GM12872 (cell line): ENCODE measurements around the gene FTO.

Experiments
- TF ChIP-seq, protein P1 (sequence below): IDR thresholded peaks from 3 replicates; pipeline ENCODE4 v1.5.1; 2011; ENCODE audit warnings: low read depth, mild to moderate bottlenecking, low read length, moderate library complexity; ENCODE audit not compliant: insufficient read depth

Gene FTO

DNA sequence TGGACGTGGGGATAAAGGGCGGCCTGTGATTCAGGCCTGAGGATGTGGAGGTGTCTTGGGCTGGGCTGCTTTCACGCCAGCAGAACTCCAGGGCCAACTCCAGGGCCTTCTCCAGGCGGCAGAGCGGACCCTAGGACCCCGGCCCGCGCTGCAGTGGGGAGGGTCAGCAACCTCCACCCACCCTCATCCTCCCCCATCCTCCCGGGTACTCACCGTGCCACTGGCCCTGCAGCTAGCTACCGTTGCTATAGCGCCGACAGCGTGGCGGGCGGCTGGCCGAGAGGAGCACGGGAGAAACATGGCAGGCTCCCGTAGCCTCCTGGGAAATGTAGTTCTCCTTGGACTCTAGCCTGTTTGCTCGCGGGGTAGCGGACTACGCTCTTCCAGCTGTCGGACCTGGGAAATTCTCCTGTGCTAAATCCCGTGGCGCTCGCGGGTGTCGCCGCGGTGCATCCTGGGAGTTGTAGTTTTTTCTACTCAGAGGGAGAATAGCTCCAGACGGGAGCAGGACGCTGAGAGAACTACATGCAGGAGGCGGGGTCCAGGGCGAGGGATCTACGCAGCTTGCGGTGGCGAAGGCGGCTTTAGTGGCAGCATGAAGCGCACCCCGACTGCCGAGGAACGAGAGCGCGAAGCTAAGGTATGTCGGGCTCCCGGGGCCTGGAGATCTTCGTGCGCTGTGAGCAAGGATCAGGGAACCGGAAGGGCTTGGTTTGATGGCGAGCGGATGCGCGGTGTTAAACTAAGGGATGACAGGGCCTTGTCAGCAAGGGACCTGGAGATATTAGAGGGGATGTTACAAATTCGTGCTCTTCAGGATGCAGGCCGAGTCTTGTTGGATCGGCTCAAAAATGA, at the start of gene FTO, which contains the start of gene RPGRIP1L:
Gene FTO (plus strand): TSS at position 567 of the 855 bp plus-strand sequence.
Gene RPGRIP1L (minus strand): TSS at position 270 of the 855 bp plus-strand sequence. CDS start 3,136 bp downstream, outside the sequence.
- TF ChIP-seq, protein P1, sequence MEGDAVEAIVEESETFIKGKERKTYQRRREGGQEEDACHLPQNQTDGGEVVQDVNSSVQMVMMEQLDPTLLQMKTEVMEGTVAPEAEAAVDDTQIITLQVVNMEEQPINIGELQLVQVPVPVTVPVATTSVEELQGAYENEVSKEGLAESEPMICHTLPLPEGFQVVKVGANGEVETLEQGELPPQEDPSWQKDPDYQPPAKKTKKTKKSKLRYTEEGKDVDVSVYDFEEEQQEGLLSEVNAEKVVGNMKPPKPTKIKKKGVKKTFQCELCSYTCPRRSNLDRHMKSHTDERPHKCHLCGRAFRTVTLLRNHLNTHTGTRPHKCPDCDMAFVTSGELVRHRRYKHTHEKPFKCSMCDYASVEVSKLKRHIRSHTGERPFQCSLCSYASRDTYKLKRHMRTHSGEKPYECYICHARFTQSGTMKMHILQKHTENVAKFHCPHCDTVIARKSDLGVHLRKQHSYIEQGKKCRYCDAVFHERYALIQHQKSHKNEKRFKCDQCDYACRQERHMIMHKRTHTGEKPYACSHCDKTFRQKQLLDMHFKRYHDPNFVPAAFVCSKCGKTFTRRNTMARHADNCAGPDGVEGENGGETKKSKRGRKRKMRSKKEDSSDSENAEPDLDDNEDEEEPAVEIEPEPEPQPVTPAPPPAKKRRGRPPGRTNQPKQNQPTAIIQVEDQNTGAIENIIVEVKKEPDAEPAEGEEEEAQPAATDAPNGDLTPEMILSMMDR: no peak

DNA sequence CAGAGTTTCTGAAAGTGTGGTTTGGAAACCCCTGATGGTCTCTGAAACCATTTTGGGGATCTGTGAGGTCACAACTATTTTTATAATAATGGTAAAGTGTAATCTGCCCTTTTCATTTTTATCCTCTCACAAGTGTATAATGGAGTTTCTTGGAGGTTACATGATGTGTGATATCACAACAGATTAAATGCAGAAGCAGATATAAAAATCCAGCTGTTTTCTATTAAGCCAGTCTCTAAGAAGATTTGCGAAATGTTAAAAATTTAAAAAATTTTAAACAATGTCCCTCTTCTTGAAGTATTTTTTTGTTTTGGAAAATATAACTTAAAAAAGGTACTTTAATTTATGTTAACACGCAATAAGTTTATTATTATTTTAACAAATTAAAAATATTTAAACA, 49.0 kb upstream of the FTO start:
- TF ChIP-seq, protein P1: no peak

DNA sequence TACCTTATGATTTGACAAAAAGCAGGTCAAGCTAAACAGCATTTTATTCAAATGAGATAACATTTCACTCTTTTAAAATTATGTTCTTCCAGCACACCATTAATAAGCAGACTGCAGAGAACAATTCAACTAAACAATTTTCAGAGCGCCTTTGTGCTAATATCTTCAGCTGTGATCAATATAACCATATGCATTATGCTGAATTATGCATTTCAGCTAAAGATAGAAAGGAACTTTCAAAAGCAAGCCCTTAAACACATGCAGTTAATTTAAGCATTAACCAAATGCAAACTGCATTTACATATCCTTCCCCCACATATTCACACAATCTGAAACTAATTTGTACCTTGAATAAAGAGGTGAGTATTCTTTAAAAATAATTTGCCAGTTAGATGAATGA, 41.9 kb upstream of the FTO start:
- TF ChIP-seq, protein P1: no peak

DNA sequence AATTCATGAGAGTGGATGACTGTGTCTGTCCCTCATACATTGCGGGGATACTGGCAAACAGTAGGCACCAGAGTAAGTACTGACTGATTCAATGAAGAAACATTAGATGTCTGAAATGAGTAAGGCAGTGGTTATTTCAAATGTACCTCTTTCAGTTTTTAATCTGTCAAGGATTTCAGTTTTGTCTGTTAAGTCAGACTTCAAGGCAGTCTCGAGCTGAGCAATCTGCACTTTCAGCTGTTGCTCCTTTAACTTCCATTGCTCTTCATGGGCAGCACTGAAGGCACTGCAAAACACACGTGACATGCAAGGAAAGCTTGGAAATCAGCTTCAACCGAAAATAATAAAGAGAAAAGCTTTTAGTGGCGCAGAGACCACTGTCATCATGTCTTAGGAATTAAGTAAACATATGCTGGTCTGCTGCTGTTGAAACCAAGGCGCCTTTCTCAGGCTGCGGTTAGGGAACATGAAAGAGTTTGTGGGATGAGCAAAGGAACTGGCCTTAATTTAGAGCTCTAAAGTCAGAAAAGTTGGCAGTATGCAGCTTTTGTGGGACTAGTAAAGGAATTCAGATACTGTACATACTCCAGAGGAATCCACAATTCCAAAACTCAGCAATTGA, 39.1 kb upstream of the FTO start:
- TF ChIP-seq, protein P1: no peak

DNA sequence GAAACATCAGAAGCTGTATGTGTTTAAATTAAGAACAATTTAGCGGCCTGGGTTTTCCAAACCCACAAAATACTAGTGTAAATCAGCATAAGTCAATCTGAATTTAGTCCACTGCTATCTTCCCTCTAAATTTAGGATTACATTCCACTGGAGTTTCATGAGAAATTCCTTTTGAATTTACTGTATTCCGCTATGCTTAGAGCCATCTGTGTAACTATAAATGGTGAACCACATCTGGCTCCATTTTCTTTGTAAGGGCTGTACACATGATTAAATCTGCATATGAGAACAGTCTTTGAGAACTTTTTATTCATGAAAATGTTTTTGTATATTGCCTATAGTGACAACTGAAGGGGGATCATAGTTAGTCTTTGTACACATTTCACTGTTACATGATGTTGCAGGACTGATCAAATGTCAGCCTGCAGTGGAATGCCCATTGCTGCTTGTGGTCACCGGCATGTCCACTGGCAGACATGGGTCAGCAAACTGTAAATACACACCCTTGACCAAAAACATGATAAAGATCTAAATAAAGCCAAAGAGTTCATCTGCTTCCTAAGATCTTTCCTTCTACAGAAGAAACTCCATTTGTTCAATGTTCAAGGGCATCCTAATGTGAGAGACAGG, 37.1 kb upstream of the FTO start:
- TF ChIP-seq, protein P1: no peak

DNA sequence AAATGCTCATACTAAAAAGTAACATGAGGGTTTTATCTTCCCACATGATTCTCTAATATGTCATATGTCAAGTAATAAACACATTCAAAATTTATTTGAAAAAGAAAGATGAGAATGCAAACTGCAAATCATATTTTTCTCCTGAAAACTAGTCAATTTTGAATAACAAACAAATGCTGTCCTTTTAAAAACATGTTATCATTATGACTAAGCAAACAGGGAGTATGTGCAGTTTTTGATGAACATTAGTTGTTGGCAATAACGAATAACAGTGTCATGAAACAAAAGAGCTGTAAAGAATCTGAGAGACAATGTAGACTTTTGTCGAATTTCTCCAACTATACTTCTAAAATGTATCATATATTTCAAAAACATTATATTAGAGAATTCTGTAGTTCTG, 35.1 kb upstream of the FTO start:
- TF ChIP-seq, protein P1: no peak

DNA sequence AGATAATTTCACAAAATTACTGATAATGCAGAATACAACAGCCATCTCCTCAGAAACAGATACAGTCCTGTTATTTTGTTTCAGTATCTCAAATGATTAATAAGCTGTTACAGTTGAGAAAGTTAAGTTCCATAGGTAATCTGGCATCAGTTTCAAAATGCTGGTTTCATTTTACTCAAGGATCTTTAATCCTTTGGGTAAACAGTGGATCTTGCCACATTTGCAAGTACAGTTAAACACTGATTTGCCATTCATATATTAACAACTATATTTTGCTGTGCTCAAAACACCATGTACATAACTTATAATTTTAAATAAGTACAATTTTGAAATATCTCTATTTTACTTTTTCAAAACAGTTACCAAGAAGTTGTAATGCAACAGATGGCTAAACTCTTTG, 31.5 kb upstream of the FTO start:
- TF ChIP-seq, protein P1: no peak
